Heart right ventricle (tissue), 16 donors: Measurements from ENCODE around the gene RNF43. TPM values are rescaled to one million over a fixed set of nuclear protein-coding genes. Genes with fewer than 3 reads are reported as not detected.

Experiments
- ATAC-seq, 8 donors: fragments of 200-7000 bp; cut with Tn5 transposase; one replicate each; pipeline ENCODE4 v1.9.1; 2020; ENCODE audit warnings: mild to moderate bottlenecking in 8 of 8, moderate library complexity in 8 of 8, moderate number of reproducible peaks in 1 of 8
- DNase-seq, 2 donors: peaks; one replicate each; pipeline ENCODE4 v3.0.0-alpha.2; 2020
- H3K27ac ChIP-seq, 10 donors: fragments of 200-600 bp; sonication (generic) in 2 of 10; one replicate each; pipeline versions ENCODE4 v1.5.0 to v1.8.0; 2020 to 2022; ENCODE audit warnings: mild to moderate bottlenecking in 3 of 10
- H3K27me3 ChIP-seq, 7 donors: fragments of 200-600 bp; one replicate each; pipeline ENCODE4 v1.8.0; 2021 to 2022; ENCODE audit warnings: mild to moderate bottlenecking in 2 of 7
- H3K36me3 ChIP-seq, 9 donors: fragments of 200-600 bp; sonication (generic) in 1 of 9; one replicate each; pipeline versions ENCODE4 v1.5.0 to v1.8.0; 2020 to 2022; ENCODE audit warnings: mild to moderate bottlenecking in 2 of 9
- H3K4me1 ChIP-seq, 9 donors: fragments of 200-600 bp; sonication (generic) in 1 of 9; one replicate each; pipeline versions ENCODE4 v1.5.0 to v1.8.0; 2020 to 2022; ENCODE audit warnings: mild to moderate bottlenecking in 4 of 9
- H3K4me3 ChIP-seq, 10 donors: fragments of 200-600 bp; sonication (generic) in 2 of 10; one replicate each; pipeline versions ENCODE4 v1.5.0 to v1.8.0; 2020 to 2022; ENCODE audit warnings: mild to moderate bottlenecking in 7 of 10, moderate library complexity in 2 of 10
- H3K9me3 ChIP-seq, 11 donors: fragments of 200-600 bp in 10 of 11; sonication (generic) in 2 of 11; one replicate each; pipeline versions ENCODE4 v1.5.0 to v1.8.0; 2013 to 2022; ENCODE audit warnings: mild to moderate bottlenecking in 2 of 11, control low read depth in 1 of 11, moderate library complexity in 1 of 11
- CTCF ChIP-seq, 9 donors: fragments of 200-600 bp; sonication (generic) in 2 of 9; IDR thresholded peaks; one replicate each; pipeline versions ENCODE4 v1.5.0 to v1.8.0; 2021 to 2022; ENCODE audit warnings: antibody characterized with exemption in 9 of 9, mild to moderate bottlenecking in 5 of 9, moderate library complexity in 1 of 9
- WGBS, 2 donors: extraction: QIAGEN DNeasy Blood & Tissue Kit; methylation state at CpG; one replicate each; pipeline ENCODE4 v1.1.7; 2013; ENCODE audit warnings: inconsistent platforms in 1 of 2; 5-methylcytosine and 5-hydroxymethylcytosine counted together
- intact Hi-C, 10 donors: fragments of 100-400 bp; cut with DNase I; formaldehyde crosslinking; loops; one replicate each; pipeline versions ENCODE4 v1.11.1 to v1.14.2; 2022
- long read RNA-seq, 3 donors: library from polyadenylated mRNA; unstranded; transcript quantifications; one replicate each; pipeline ENCODE4 v2.0.0, GENCODE V29; 2020 to 2021
- polyA plus RNA-seq, 2 donors: library from polyadenylated mRNA; stranded (reverse); fragments of 200-250 nt; gene quantifications; one replicate each; pipeline ENCODE4 v1.2.3, GENCODE V29; 2013
- total RNA-seq, 10 donors: library from RNA; stranded (reverse); fragmentation: NEBNext Ultra II Directional in 3 of 10; extraction: Animal tissue kit (Norgen Biotek cat#: 25700) in 3 of 10; gene quantifications; one replicate each; pipeline versions ENCODE4 v1.2.1 to v1.2.4, GENCODE V29; 2021 to 2023
- donor health status: Arrhythmogenic right ventricular cardiomyopathy.
- donor health status: ischemic (EF 13 %, LVEDD 7.1; RV severe dilation, severe dysfunction).
- donor health status: healthy with polysubstance abuse.
- donor health status: DM: no; HTN: yes; CAD: no.
- donor health status: DM: no; HTN: no; CAD: no.
- donor health status: ischemic (EF 25% LVEDD 6.9; RV normal size, moderate dysfunction).
- donor health status: ischemic (EF 25% LVEDD 5.7; RV mildly dilated, moderate dysfunction).
- donor health status: healthy.
- donor health status: DM: yes; HTN: yes; CAD: no.
- donor health status: Ischemic cardiomyopathy.
- donor health status: ischemic (EF 35%, LVEDD 5.7; RV mildly dilated, moderate dysfunction).
- donor health status: nonischemic (EF 11% LVEDD 7.7; RV severe dilation, severe dysfunction).
- donor health status: DM: yes; HTN: yes; CAD: no.
- donor health status: PGD.
- donor health status: ischemic (EF 29% LVEDD 5.4; RV normal size, mild dysfunction).
- donor health status: nonischemic (EF 23%, LVEDD 6.1; RV moderate dilation, normal function).

Gene RNF43
- 1 to 10 TPM; 1.5 to 6.1 (median 3.7) TPM for total RNA-seq
- 1 to 10 TPM in 1 of 2 donors, under 1 TPM in 1; 0.86 to 1.2 TPM for polyA plus RNA-seq
- long read RNA-seq, donor 1, partial matches to known transcripts, result 1 of 1 reads
- long read RNA-seq, donor 1, other reads (novel, unspliced or antisense), result 0 of 1 reads
- long read RNA-seq, donor 2, result 0 reads
- long read RNA-seq, donor 3, partial matches to known transcripts, result 1 of 1 reads
- long read RNA-seq, donor 3, other reads (novel, unspliced or antisense), result 0 of 1 reads

GRCh38 chr17:58417300-58418092, at the start of gene RNF43:
Gene RNF43, minus strand, starts transcription at chr17:58417534. Its CDS starts 1,957 bp downstream, at chr17:58415577.
- WGBS, 2 donors, result 0 to 1% methylated on average over 8 of the region's 8 CpGs
- ATAC-seq, result peak; percentile 97 to 100 (median 98)
- H3K27ac ChIP-seq, result peak within 1 kb of the TSS in 9 of 10 donors; percentile 9 to 70 (median 38)
- no peaks in the 10 kb centered on the region for H3K36me3 ChIP-seq
- peak; percentile 64 to 84 for DNase-seq
- TF ChIP-seq CTCF (IDR thresholded peaks at IDR 0.05), result peak; percentile 45 to 76 (median 67)
- H3K4me3 ChIP-seq, result peak within 1 kb of the TSS in 9 of 10 donors; percentile 20 to 48 (median 42)
- peaks cover 0 to 20% (median 9%) of the 10 kb centered on the region in 7 donors for H3K27me3 ChIP-seq
- H3K4me1 ChIP-seq, result peaks cover 0 to 11% (median 0%) of the 10 kb centered on the region in 9 donors
- intact Hi-C loops, result loop anchor here in 6 of 10 donors (1.0 to 10.0 kb wide), 5 partner anchors 65 to 103 kb away; partner anchors contain the start of gene SUPT4H1 (in 5 of the 6)
- no peaks in the 10 kb centered on the region for H3K9me3 ChIP-seq

- peaks cover 0 to 7% (median 0%) of the 10 kb centered on the region in 11 donors for H3K9me3 ChIP-seq
- ATAC-seq (no peak), DNase-seq (no peak)
- intact Hi-C loops, result no loop called here
- H3K36me3 ChIP-seq, result no peaks in the 10 kb centered on the region
- no peaks in the 10 kb centered on the region for H3K27me3 ChIP-seq
- H3K4me1 ChIP-seq, result no peaks in the 10 kb centered on the region
- no peak for TF ChIP-seq CTCF (IDR thresholded peaks at IDR 0.05)
- no peak overlapping the region for H3K4me3 ChIP-seq
- H3K27ac ChIP-seq, result no peak overlapping the region
These were observed 38.2 kb upstream of the RNF43 start for GRCh38 chr17:58455491-58455890.

- intact Hi-C loops, result no loop called here
- Histone ChIP-seq H3K36me3 (no peaks in the 10 kb centered on the region), H3K4me1 (no peaks in the 10 kb centered on the region), H3K9me3 (peaks cover 0 to 7% (median 0%) of the 10 kb centered on the region in 11 donors), H3K27me3 (no peaks in the 10 kb centered on the region), H3K4me3 (no peak overlapping the region), H3K27ac (no peak overlapping the region)
- DNase-seq (no peak), ATAC-seq (no peak)
- 89% methylated on average over 1 of the region's 1 CpG for WGBS, 2 donors
- TF ChIP-seq CTCF (IDR thresholded peaks at IDR 0.05), result no peak
These were observed 35.4 kb upstream of the RNF43 start for GRCh38 chr17:58452738-58453137.
